ELF-1 (cell line): Measurements from ENCODE around the gene EFCAB12.
A peak's percentile ranks its signal among the peaks of the same experiment; 100 is the strongest.
"Not testable (repeated sequence)": the region's sequence is repeated elsewhere in the genome, so short reads cannot be mapped to it uniquely, and the experiment has no call there.

Experiments used
- DNase-seq: peaks from one replicate; pipeline ENCODE4 v3.0.0-alpha.2; 2016; ENCODE audit warnings: low read depth, low spot score

The EFCAB12 gene

DNA sequence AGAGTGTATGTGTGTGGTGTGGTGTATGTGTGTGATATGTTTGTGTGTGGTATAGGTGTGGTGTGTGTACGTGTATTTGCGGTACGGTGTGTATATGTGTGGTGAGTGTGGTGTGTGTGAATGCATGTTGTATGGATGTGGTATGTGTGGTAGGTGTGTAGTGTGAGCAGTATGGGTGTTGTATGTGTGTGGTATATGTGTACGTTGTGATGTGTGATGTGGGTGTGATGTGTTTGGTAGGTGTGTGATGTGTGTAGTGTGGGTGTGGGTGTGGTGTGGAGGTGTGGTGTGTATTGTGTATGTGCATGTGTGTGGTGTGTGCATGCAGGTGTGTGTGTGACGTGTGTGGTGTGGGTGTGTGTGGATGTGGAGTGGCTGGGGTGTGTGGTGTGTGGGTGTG, 58.7 kb downstream of the EFCAB12 start:
- no peak for DNase-seq

DNA sequence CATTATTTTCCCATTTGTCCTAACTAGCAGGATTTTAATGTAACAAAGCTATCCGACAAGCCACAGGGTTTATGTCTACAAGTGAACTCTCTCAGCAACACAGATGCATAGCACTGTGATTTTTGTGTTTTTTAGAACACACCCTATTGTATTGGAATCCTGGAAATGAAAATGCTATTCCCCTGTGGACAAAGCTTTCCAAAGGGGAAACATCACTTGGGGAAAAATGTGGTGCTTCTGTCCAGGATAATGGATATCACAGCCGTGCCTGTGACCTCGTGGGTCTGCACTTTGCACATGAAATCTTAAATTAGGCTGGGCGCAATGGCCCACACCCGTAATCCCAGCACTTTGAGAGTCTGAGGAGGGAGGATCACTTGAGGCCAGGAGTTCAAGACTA, 60.6 kb downstream of the EFCAB12 start:
- DNase-seq = no peak

- no peak for DNase-seq
Measured at GRCh38 chr3:129366312-129366831, 62.1 kb downstream of the EFCAB12 start.

GRCh38 chr3:129365296-129366136, 62.9 kb downstream of the EFCAB12 start:
- no peak for DNase-seq

DNA sequence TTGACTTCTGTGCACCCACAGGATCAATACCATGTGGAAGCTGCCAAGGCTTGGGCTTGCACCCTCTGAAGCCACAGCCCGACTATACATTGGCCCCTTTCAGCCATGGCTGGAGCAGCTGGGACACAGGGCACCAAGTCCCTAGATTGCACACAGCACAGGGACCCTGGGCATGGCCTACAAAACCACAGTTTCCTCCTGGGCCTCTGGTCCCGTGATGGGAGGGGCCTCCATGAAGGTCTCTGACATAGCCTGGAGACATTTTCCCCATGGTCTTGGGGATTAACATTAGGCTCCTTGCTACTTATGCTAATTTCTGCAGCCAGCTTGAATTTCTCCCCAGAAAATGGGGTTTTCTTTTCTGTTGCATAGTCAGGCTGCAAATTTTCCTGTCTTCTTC, 63.6 kb downstream of the EFCAB12 start:
- DNase-seq = not testable (repeated sequence)

- DNase-seq = not testable (repeated sequence)
Measured at GRCh38 chr3:129363356-129363755, 65.1 kb downstream of the EFCAB12 start.

- DNase-seq = peak; percentile 54
Measured at GRCh38 chr3:129360705-129361460, 67.6 kb downstream of the EFCAB12 start.

- DNase-seq = peak; percentile 63
Measured at GRCh38 chr3:129360171-129360611, 68.2 kb downstream of the EFCAB12 start.

DNA sequence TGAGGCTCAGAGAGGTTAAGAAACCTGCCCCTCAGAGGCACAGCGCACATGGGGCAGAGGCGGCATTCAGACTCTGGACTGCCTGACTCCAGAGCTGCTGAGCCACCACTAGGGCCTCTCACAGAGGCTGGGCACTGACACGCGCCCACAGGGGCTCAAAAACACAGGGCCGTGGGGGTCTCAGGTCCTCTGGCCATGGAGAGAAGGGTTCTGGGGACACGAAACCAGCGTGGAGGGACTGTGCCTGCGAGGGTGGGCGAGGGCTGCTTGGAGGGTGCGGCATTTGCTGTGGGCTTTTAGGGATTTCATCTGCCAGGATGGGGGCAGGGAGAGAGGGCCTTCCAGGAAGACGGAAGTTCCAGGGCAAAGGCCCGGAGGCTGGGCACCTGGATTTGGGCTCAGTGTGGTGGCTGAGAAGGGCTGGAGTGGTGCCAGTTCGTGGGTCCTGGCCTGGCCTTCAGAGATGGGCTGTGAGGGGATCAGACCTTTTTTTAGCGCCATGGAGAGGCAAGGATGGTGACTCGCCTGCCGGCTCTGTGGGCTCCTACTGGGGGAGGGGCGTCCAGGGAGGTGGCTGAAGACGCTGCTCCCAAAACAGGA, 69.6 kb downstream of the EFCAB12 start:
- DNase-seq = no peak

- DNase-seq = no peak
Measured at GRCh38 chr3:129358177-129358771, 70.2 kb downstream of the EFCAB12 start.

DNA sequence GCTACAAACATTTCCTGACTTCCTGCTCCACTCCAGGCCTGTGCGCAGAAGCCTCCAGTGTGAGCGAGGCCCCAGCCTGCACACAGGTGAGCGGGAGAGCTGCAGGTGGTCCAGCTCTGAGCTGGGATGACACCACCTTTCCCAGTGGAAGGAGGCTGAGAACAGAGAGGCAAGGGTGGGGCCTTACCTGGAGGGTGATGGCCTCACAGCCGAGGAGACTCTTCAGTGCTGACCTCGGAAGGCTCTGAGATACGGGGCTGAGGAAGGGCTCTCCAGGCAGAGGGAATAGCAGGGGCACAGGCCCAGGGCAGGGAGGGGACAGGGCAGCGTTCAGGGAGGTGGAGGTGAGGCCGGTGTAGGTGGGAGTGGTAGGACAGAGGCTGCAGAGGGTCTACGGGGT, 70.8 kb downstream of the EFCAB12 start:
- DNase-seq = no peak

GRCh38 chr3:129356756-129357425, 71.5 kb downstream of the EFCAB12 start:
- no peak for DNase-seq

GRCh38 chr3:129353589-129353941, 74.9 kb downstream of the EFCAB12 start:
- DNase-seq = no peak

DNA sequence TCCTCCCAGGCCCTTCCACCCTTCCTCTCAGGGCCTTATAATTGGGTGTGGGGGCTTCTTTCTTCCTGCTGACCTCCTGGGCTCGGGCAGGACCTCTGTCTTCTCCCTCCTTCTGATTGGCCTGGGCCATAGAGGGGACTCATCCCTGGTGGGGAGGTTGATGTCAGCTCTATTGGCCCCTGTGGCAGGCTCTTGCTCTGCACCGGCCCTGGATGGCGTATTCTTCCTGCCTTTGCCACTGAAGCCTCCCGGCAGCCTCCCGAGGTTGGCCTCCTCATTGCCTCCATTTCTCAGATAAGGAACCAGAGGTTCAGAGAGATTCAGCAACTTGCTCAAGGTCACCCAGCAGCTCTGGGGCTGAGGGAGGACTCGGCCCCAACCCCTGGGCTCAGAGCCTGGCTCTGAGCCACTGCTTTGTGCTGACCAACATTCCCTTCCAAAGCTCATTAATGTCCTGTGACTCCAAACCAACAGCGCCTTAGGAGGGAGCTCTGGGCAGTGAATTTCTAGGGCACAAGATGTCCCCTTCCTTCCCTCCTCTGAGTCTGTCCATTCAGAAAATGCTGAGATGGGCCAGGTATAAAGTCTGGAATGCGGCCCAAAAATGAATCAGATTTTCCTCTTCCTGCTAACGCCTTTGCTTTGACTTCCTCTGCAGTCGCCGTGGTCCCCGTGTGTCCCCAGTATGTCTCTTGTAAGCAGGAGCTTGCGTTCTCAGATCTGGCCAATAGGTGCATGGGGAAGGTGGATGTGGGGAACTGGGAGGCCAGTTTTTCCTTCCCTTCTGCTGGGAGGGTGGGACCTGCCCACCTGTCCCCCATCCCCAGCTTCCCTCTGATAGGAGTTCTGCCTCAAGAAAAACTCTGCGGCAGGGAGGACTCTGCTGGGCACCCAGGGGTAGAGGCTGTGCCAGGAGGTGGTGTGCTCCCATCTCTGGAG, 75.5 kb downstream of the EFCAB12 start:
- no peak for DNase-seq

GRCh38 chr3:129352045-129352444, 76.4 kb downstream of the EFCAB12 start:
- no peak for DNase-seq
